ENCODE data around the gene RAB44.

DNA sequence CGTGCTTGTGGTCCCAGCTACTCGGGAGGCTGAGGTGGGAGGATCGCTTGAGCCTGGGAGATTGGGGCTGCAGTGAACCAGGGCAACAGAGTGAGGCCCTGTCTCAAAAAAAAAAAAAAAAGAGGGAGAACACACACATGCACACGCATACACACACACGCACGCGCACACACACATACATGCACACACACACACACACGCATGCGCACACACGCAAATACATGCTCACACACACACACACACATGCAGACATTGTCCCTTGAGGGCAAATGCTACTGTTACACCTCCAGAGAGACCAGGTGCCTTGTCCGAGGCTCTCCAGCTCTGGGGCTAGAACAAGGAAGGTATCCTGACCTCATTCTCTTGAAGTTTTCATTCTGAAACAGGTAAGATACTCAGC, 64.5 kb downstream of the RAB44 start:
- TF ChIP-seq, protein P1, sequence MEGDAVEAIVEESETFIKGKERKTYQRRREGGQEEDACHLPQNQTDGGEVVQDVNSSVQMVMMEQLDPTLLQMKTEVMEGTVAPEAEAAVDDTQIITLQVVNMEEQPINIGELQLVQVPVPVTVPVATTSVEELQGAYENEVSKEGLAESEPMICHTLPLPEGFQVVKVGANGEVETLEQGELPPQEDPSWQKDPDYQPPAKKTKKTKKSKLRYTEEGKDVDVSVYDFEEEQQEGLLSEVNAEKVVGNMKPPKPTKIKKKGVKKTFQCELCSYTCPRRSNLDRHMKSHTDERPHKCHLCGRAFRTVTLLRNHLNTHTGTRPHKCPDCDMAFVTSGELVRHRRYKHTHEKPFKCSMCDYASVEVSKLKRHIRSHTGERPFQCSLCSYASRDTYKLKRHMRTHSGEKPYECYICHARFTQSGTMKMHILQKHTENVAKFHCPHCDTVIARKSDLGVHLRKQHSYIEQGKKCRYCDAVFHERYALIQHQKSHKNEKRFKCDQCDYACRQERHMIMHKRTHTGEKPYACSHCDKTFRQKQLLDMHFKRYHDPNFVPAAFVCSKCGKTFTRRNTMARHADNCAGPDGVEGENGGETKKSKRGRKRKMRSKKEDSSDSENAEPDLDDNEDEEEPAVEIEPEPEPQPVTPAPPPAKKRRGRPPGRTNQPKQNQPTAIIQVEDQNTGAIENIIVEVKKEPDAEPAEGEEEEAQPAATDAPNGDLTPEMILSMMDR (IDR thresholded peaks at IDR 0.05) = no peak
- TF ChIP-seq POLR2A (IDR thresholded peaks at IDR 0.05) (no peak), POLR2AphosphoS5 (IDR thresholded peaks at IDR 0.05) (no peak)
